HG03196 (cell line): ENCODE results near the gene MAST4.
"Not testable (repeated sequence)": the region's sequence is repeated elsewhere in the genome, so short reads cannot be mapped to it uniquely, and the experiment has no call there.

Experiments used
- ATAC-seq: cut with Tn5 transposase; IDR thresholded peaks from one replicate; pipeline ENCODE4 v1.9.1; 2021; ENCODE audit not compliant: unreplicated experiment

MAST4 gene

GRCh38 chr5:67102708-67103107 is 506.5 kb downstream of the MAST4 start:
- ATAC-seq, result no peak

GRCh38 chr5:67104859-67105258 is 508.7 kb downstream of the MAST4 start:
- no peak for ATAC-seq

GRCh38 chr5:67105270-67105669 is 509.1 kb downstream of the MAST4 start:
- ATAC-seq, result no peak

GRCh38 chr5:67106626-67107342 is 510.6 kb downstream of the MAST4 start:
- no peak for ATAC-seq

GRCh38 chr5:67111779-67112178 is 515.6 kb downstream of the MAST4 start:
- no peak for ATAC-seq

- ATAC-seq, result no peak
Measured at GRCh38 chr5:67115246-67115645, 519.1 kb downstream of the MAST4 start.

- no peak for ATAC-seq
Measured at GRCh38 chr5:67115817-67116216, 519.6 kb downstream of the MAST4 start.

- no peak for ATAC-seq
Measured at GRCh38 chr5:67118050-67118620, 521.9 kb downstream of the MAST4 start.

GRCh38 chr5:67119010-67119409 is 522.8 kb downstream of the MAST4 start:
- ATAC-seq, result no peak

- no peak for ATAC-seq
Measured at GRCh38 chr5:67120032-67120431, 523.8 kb downstream of the MAST4 start.

- ATAC-seq, result no peak
Measured at GRCh38 chr5:67123819-67124218, 527.6 kb downstream of the MAST4 start.

- no peak for ATAC-seq
Measured at GRCh38 chr5:67124556-67124955, 528.4 kb downstream of the MAST4 start.

- not testable (repeated sequence) for ATAC-seq
Measured at GRCh38 chr5:67127347-67127895, 531.2 kb downstream of the MAST4 start.

GRCh38 chr5:67129768-67130167 is 533.6 kb downstream of the MAST4 start:
- no peak for ATAC-seq

- ATAC-seq, result no peak
Measured at GRCh38 chr5:67133217-67133616, 537.0 kb downstream of the MAST4 start.

- no peak for ATAC-seq
Measured at GRCh38 chr5:67133776-67134175, 537.6 kb downstream of the MAST4 start.

GRCh38 chr5:67135381-67135984 is 539.3 kb downstream of the MAST4 start:
- no peak for ATAC-seq

- no peak for ATAC-seq
Measured at GRCh38 chr5:67139030-67139429, 542.8 kb downstream of the MAST4 start.

GRCh38 chr5:67140413-67140812 is 544.2 kb downstream of the MAST4 start:
- no peak for ATAC-seq

GRCh38 chr5:67141644-67142043 is 545.5 kb downstream of the MAST4 start:
- no peak for ATAC-seq

- ATAC-seq, result no peak
Measured at GRCh38 chr5:67142816-67143215, 546.6 kb downstream of the MAST4 start.

GRCh38 chr5:67143549-67143948 is 547.4 kb downstream of the MAST4 start:
- ATAC-seq, result no peak
